MM.1S (cell line): ENCODE results near the gene CDKL2.
"Not testable (repeated sequence)": the region's sequence is repeated elsewhere in the genome, so short reads cannot be mapped to it uniquely, and the experiment has no call there.

Experiments
- DNase-seq: peaks from one replicate; pipeline ENCODE4 v3.0.0-alpha.2; 2015
- H2AFZ ChIP-seq: fragments of 300-600 bp; sonication (generic); 2 replicates; pipeline ENCODE4 v1.6.0; 2016; ENCODE audit warnings: antibody characterized with exemption, low read length
- H3F3A ChIP-seq: fragments of 300-600 bp; sonication (generic); 2 replicates; pipeline ENCODE4 v1.6.1; 2016; ENCODE audit warnings: mild to moderate bottlenecking, antibody characterized with exemption, low read length, moderate library complexity, mixed read lengths; ENCODE audit not compliant: insufficient read depth
- H3K27ac ChIP-seq: fragments of 300-600 bp; sonication (generic); 2 replicates; pipeline ENCODE4 v1.5.1; 2016; ENCODE audit warnings: mild to moderate bottlenecking, low read length
- H3K27me3 ChIP-seq: fragments of 300-600 bp; sonication (generic); replicated peaks from 2 replicates; pipeline ENCODE4 v1.6.0; 2016; ENCODE audit warnings: low read length; ENCODE audit not compliant: insufficient read depth
- H3K36me3 ChIP-seq: fragments of 300-600 bp; sonication (generic); replicated peaks from 2 replicates; pipeline ENCODE4 v1.6.1; 2016; ENCODE audit warnings: mild to moderate bottlenecking, low read length, mixed read lengths; ENCODE audit not compliant: insufficient read depth
- H3K4me1 ChIP-seq: fragments of 300-600 bp; sonication (generic); 2 replicates; pipeline ENCODE4 v1.6.1; 2016; ENCODE audit warnings: low read length, mixed read lengths
- H3K4me2 ChIP-seq: fragments of 300-600 bp; sonication (generic); 2 replicates; pipeline ENCODE4 v1.6.0; 2016; ENCODE audit warnings: low read depth, low read length
- H3K4me3 ChIP-seq: fragments of 300-600 bp; sonication (generic); 2 replicates; pipeline ENCODE4 v1.5.1; 2016; ENCODE audit warnings: low read length, mixed read lengths
- H3K79me2 ChIP-seq: fragments of 300-600 bp; sonication (generic); 2 replicates; pipeline ENCODE4 v1.6.1; 2016; ENCODE audit warnings: mixed run types, low read length, mixed read lengths
- H3K9ac ChIP-seq: fragments of 300-600 bp; sonication (generic); 2 replicates; pipeline ENCODE4 v1.6.1; 2016; ENCODE audit warnings: low read length, mixed read lengths
- H3K9me2 ChIP-seq: fragments of 300-600 bp; sonication (generic); replicated peaks from 2 replicates; pipeline ENCODE4 v1.6.1; 2016; ENCODE audit warnings: mild to moderate bottlenecking, low read length, mixed read lengths; ENCODE audit not compliant: insufficient read depth
- H3K9me3 ChIP-seq: fragments of 300-600 bp; sonication (generic); replicated peaks from 2 replicates; pipeline ENCODE4 v1.6.1; 2016; ENCODE audit warnings: mild to moderate bottlenecking, low read length, mixed read lengths; ENCODE audit not compliant: insufficient read depth
- H4K20me1 ChIP-seq: fragments of 300-600 bp; sonication (generic); 2 replicates; pipeline ENCODE4 v1.6.1; 2016; ENCODE audit warnings: mild to moderate bottlenecking, low read length, moderate library complexity, mixed read lengths; ENCODE audit not compliant: insufficient read depth
- CTCF ChIP-seq: fragments of 300-600 bp; sonication (generic); IDR thresholded peaks from 2 replicates; pipeline ENCODE4 v1.5.1; 2016; ENCODE audit warnings: antibody characterized with exemption, low read length, mixed read lengths
- EZH2 ChIP-seq: fragments of 300-600 bp; sonication (generic); optimal IDR thresholded peaks from 2 replicates; pipeline ENCODE3; 2017; ENCODE audit warnings: low read depth, mild to moderate bottlenecking, antibody characterized with exemption, low read length, mixed read lengths
- EZH2phosphoT487 ChIP-seq: fragments of 300-600 bp; sonication (generic); IDR thresholded peaks from 2 replicates; pipeline ENCODE4 v1.6.1; 2018; ENCODE audit warnings: antibody characterized with exemption, low read length

The CDKL2 gene

DNA sequence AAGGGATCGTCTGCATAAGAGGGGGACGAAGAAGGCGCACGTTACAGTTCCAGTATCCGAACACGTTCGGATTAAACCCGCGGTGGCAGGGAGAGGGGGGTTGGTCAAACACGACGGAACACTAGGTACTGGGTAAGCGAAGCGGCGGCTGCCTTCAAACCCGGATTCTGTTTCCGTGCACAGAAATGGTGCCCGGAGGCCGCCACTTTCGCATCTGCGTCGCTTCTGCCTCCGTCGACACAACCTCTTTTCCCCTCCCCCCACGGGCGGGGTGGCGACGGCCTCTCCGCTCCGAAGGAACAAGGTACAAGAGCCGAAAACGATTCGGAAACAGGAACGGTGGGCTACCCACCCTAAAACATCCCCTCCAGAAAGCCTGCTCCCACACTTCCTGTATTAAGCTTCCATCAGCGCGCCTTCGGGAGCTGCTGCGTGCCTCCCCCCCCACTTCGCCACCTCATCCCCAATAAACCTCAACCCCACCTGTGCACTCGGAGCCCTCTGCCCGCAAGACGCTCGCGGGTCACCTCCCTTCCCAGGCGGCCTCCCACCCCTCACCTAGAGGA is 42.2 kb upstream of the CDKL2 start:
- peaks cover 15% of the 10 kb centered on the region for H3F3A ChIP-seq
- H3K9me2 ChIP-seq, result no peaks in the 10 kb centered on the region
- H3K4me2 ChIP-seq, result peak overlapping the region; percentile 87
- H3K4me3 ChIP-seq, result peak overlapping the region; percentile 99
- TF ChIP-seq EZH2phosphoT487 (no peak), CTCF (no peak), EZH2 (no peak)
- peaks cover 56% of the 10 kb centered on the region for H3K79me2 ChIP-seq
- H4K20me1 ChIP-seq, result peaks cover 39% of the 10 kb centered on the region
- no peaks in the 10 kb centered on the region for H3K36me3 ChIP-seq
- DNase-seq, result peak; percentile 72
- peak overlapping the region; percentile 91 for H3K27ac ChIP-seq
- H3K9ac ChIP-seq, result peak overlapping the region; percentile 97
- H3K27me3 ChIP-seq, result no peaks in the 10 kb centered on the region
- H3K4me1 ChIP-seq, result peaks cover 22% of the 10 kb centered on the region
- H3K9me3 ChIP-seq, result no peaks in the 10 kb centered on the region
- peak overlapping the region; percentile 81 for H2AFZ ChIP-seq

- TF ChIP-seq EZH2phosphoT487 (no peak), EZH2 (no peak), CTCF (no peak)
- Histone ChIP-seq H3K9me3 (no peaks in the 10 kb centered on the region), H2AFZ (peak overlapping the region; percentile 81; the same call in 1 of the 2 replicates), H3K4me3 (peak overlapping the region; percentile 99), H3K4me2 (peak overlapping the region; percentile 87), H3K9ac (peak overlapping the region; percentile 97), H3K4me1 (peaks cover 22% of the 10 kb centered on the region), H3K27me3 (no peaks in the 10 kb centered on the region), H3F3A (peaks cover 15% of the 10 kb centered on the region), H3K27ac (peak overlapping the region; percentile 91), H3K79me2 (peaks cover 62% of the 10 kb centered on the region), H3K36me3 (no peaks in the 10 kb centered on the region), H3K9me2 (no peaks in the 10 kb centered on the region), H4K20me1 (peaks cover 40% of the 10 kb centered on the region)
- DNase-seq, result no peak
These were observed 41.6 kb upstream of the CDKL2 start for GRCh38 chr4:75671802-75672421.

DNA sequence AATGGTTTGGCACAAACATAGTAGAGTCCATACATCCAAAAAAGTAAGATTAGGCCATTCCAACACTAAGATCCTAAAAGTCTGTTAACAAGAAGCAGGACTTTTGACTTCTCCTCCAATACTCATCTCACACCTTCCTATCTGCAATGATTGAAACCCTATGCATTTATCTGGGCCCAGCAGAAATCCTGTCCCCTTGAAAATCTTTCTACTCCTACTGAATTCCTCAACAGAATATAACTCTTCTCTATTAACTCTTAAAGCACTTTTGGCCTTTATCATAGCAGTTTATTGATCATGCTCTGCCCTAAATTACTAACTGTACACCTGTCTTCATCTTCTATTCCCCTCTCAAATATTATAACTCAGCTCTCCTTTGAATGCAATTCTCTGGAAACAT is 38.3 kb upstream of the CDKL2 start:
- TF ChIP-seq CTCF (no peak), EZH2phosphoT487 (no peak), EZH2 (no peak)
- H3K79me2 ChIP-seq, result peaks cover 96% of the 10 kb centered on the region
- H4K20me1 ChIP-seq, result peaks cover 55% of the 10 kb centered on the region
- no peak overlapping the region for H3K27ac ChIP-seq
- H3K9me3 ChIP-seq, result no peaks in the 10 kb centered on the region
- H3K4me3 ChIP-seq, result no peak overlapping the region
- no peaks in the 10 kb centered on the region for H3K27me3 ChIP-seq
- peaks cover 16% of the 10 kb centered on the region for H3K4me1 ChIP-seq
- H3K36me3 ChIP-seq, result no peaks in the 10 kb centered on the region
- no peak overlapping the region for H3K9ac ChIP-seq
- H3K9me2 ChIP-seq, result no peaks in the 10 kb centered on the region
- no peak overlapping the region for H2AFZ ChIP-seq
- no peak overlapping the region for H3K4me2 ChIP-seq
- peaks cover 10% of the 10 kb centered on the region for H3F3A ChIP-seq
- no peak for DNase-seq

- H2AFZ ChIP-seq, H3K27me3 ChIP-seq, H3K4me3 ChIP-seq, H3K9ac ChIP-seq, H3K9me2 ChIP-seq, H3K4me2 ChIP-seq, DNase-seq, H3K27ac ChIP-seq, H3K9me3 ChIP-seq, H3K36me3 ChIP-seq, H3F3A ChIP-seq: not testable (repeated sequence)
- Histone ChIP-seq H3K4me1 (peaks cover 16% of the 10 kb centered on the region), H4K20me1 (peaks cover 61% of the 10 kb centered on the region), H3K79me2 (peaks cover 100% of the 10 kb centered on the region)
These were observed 37.3 kb upstream of the CDKL2 start for GRCh38 chr4:75667636-75668035.
